Common myeloid progenitor, CD34-positive (primary cell): Measurements from ENCODE around the gene HIPK1.

Experiments
- CTCF ChIA-PET: fragments of 350-600 bp; sonication (Branson Sonifier 250); formaldehyde crosslinking; loops from one replicate; lab custom pipeline; 2021; ENCODE audit warnings: antibody characterized with exemption; lab: Charles Lee
- POLR2A ChIA-PET: fragments of 350-600 bp; sonication (Branson Sonifier 250); formaldehyde crosslinking; loops from one replicate; lab custom pipeline; 2021; ENCODE audit warnings: antibody characterized with exemption; lab: Charles Lee
- DNase-seq, 3 donors: peaks; one replicate each; pipeline versions ENCODE4 v3.0.0 to v3.0.0-alpha.2; 2013
- H3K27ac ChIP-seq, 2 experiments: 1 replicate in 1 of 2; 2 replicates in 1 of 2; pipeline ENCODE4 v1.7.0; 2013; ENCODE audit warnings: inconsistent platforms in 2 of 2, low read length in 2 of 2, mild to moderate bottlenecking in 2 of 2, low read depth in 1 of 2, moderate library complexity in 1 of 2; ENCODE audit not compliant: severe bottlenecking in 2 of 2, insufficient read depth in 1 of 2, poor library complexity in 1 of 2
- H3K27me3 ChIP-seq, 5 experiments: replicated peaks in 2 of 5; 1 replicate in 3 of 5; 2 replicates in 2 of 5; pipeline versions ENCODE4 v1.6.1 to v1.7.0; 2013; ENCODE audit warnings: low read length in 4 of 5, mild to moderate bottlenecking in 2 of 5, moderate library complexity in 2 of 5, inconsistent platforms in 1 of 5; ENCODE audit not compliant: insufficient read depth in 5 of 5, control insufficient read depth in 4 of 5
- H3K36me3 ChIP-seq, 4 experiments: 1 replicate in 2 of 4; 2 replicates in 2 of 4; pipeline versions ENCODE4 v1.6.1 to v1.7.0; 2013; ENCODE audit warnings: low read length in 3 of 4, control low read depth in 1 of 4, mild to moderate bottlenecking in 1 of 4; ENCODE audit not compliant: control insufficient read depth in 4 of 4, insufficient read depth in 4 of 4
- H3K4me1 ChIP-seq, 4 experiments: 1 replicate in 3 of 4; 2 replicates in 1 of 4; pipeline versions ENCODE4 v1.6.1 to v1.7.1; 2013; ENCODE audit warnings: low read length in 3 of 4, mild to moderate bottlenecking in 3 of 4, control low read depth in 1 of 4, inconsistent platforms in 1 of 4, moderate library complexity in 1 of 4; ENCODE audit not compliant: control insufficient read depth in 4 of 4, insufficient read depth in 4 of 4; ENCODE audit errors: control extremely low read depth in 1 of 4
- H3K4me3 ChIP-seq, 7 experiments: 1 replicate in 4 of 7; 2 replicates in 3 of 7; pipeline versions ENCODE4 v1.5.1 to v1.7.0; 2013; ENCODE audit warnings: mild to moderate bottlenecking in 7 of 7, low read length in 6 of 7, moderate library complexity in 6 of 7, inconsistent platforms in 2 of 7, low read depth in 2 of 7, control low read depth in 1 of 7; ENCODE audit not compliant: insufficient read depth in 4 of 7, control insufficient read depth in 1 of 7; ENCODE audit errors: extremely low read depth in 1 of 7
- H3K9me3 ChIP-seq, 5 experiments: 1 replicate in 4 of 5; 2 replicates in 1 of 5; pipeline versions ENCODE4 v1.6.1 to v1.7.1; 2013; ENCODE audit warnings: low read length in 4 of 5, mild to moderate bottlenecking in 2 of 5, inconsistent platforms in 1 of 5, low read depth in 1 of 5, moderate library complexity in 1 of 5; ENCODE audit not compliant: control insufficient read depth in 4 of 5, insufficient read depth in 2 of 5; ENCODE audit errors: control extremely low read depth in 1 of 5
- WGBS: methylation state at CpG from one replicate; pipeline ENCODE4 v1.1.5; 2013; ENCODE audit not compliant: insufficient coverage; 5-methylcytosine and 5-hydroxymethylcytosine counted together

HIPK1 gene

GRCh38 chr1:114025609-114026401 is 96.7 kb downstream of the HIPK1 start:
- POLR2A ChIA-PET: no interaction called here
- H3K27ac ChIP-seq: no peak overlapping the region
- CTCF ChIA-PET: no interaction called here

DNA sequence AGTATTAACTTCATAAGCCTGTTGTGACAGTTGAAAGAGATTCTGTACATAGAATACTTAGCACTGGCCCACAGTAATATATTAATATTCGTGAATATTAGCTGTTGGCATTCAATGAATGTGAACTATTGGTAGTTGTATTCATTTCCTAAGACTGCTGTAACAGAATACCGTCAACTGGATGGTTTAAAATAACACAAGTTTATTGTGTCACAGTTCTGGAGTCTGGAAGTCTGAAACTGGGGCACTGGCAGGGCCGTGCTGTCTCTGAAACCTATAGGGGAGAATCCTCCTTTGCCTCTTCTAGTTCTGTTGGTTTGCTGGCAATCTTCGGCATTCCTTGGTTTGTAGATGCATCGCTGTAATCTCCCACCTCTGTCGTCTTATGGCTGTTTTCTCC is 97.7 kb downstream of the HIPK1 start:
- WGBS: 100% methylated on average over 2 of the region's 6 CpGs
- ChIA-PET POLR2A (no interaction called here), CTCF (no interaction called here)
- Histone ChIP-seq H3K27ac (no peak overlapping the region), H3K36me3 (no peaks in the 10 kb centered on the region), H3K4me3 (no peak overlapping the region), H3K4me1 (no peaks in the 10 kb centered on the region), H3K9me3 (no peaks in the 10 kb centered on the region), H3K27me3 (no peaks in the 10 kb centered on the region)
- no peak for DNase-seq

More at GRCh38 chr1:114025609-114026401, 96.7 kb downstream of the HIPK1 start:
- 100% methylated on average over 1 of the region's 5 CpGs for WGBS
- Histone ChIP-seq H3K9me3 (no peaks in the 10 kb centered on the region), H3K4me3 (no peak overlapping the region), H3K27me3 (no peaks in the 10 kb centered on the region), H3K36me3 (no peaks in the 10 kb centered on the region), H3K4me1 (no peaks in the 10 kb centered on the region)
- DNase-seq: no peak
